Gastrocnemius medialis (tissue), 4 donors: ENCODE measurements around the gene NPS.

ENCODE experiments used
- POLR2A ChIP-seq, 2 donors: fragments of 450-650 bp; IDR thresholded peaks; one replicate each; pipeline ENCODE4 v1.6.1; 2017; ENCODE audit warnings: antibody characterized with exemption in 2 of 2, mild to moderate bottlenecking in 2 of 2, moderate library complexity in 2 of 2
- TF ChIP-seq, protein P1 (sequence below), 5 experiments: fragments of 450-650 bp in 3 of 5; fragments of 200-600 bp in 2 of 5; sonication (generic) in 2 of 5; IDR thresholded peaks in 4 of 5; conservative IDR thresholded peaks in 1 of 5; 1 replicate in 4 of 5; 2 replicates in 1 of 5; pipeline ENCODE4 v1.5.1; 2016 to 2019; ENCODE audit warnings: antibody characterized with exemption in 5 of 5, mild to moderate bottlenecking in 3 of 5, moderate library complexity in 3 of 5

DNA sequence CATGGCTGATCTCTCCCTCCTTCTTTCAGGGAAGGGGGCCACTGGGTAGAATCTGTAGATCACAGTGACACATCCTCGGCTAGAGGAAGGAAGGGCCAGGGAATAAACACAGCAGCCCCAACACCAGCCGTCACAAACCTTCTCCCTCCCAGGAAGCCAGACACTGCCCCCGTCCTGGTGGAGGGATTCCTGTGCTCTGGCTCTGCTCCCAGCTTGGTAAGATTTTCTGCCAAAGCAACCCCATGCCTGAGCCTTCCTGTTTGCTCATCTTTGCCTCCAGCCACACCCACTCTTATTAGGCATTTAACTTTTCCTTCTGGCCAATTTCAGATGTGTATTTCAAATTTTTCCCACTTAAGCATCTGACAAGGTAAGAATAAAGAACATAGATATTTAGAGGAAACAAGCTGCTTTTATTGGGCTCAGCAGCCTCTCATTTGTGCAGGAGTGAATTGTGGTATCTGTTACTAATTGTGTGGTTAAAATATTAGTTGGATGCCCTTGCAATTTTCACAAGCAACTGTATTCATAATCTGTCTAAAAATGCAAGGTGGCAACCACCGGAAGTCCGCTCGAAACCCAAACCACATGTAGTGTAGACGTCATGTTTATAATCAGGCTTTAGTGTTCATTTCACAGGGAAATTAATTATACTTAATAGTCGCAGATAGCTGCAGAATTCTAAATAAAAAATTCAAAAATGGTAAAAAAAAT is 13.2 kb upstream of the NPS start:
- TF ChIP-seq, protein P1, sequence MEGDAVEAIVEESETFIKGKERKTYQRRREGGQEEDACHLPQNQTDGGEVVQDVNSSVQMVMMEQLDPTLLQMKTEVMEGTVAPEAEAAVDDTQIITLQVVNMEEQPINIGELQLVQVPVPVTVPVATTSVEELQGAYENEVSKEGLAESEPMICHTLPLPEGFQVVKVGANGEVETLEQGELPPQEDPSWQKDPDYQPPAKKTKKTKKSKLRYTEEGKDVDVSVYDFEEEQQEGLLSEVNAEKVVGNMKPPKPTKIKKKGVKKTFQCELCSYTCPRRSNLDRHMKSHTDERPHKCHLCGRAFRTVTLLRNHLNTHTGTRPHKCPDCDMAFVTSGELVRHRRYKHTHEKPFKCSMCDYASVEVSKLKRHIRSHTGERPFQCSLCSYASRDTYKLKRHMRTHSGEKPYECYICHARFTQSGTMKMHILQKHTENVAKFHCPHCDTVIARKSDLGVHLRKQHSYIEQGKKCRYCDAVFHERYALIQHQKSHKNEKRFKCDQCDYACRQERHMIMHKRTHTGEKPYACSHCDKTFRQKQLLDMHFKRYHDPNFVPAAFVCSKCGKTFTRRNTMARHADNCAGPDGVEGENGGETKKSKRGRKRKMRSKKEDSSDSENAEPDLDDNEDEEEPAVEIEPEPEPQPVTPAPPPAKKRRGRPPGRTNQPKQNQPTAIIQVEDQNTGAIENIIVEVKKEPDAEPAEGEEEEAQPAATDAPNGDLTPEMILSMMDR (IDR thresholded peaks at IDR 0.05 in 4 of 5, conservative IDR thresholded peaks at IDR 0.05 in 1 of 5): no peak
- no peak for TF ChIP-seq POLR2A (IDR thresholded peaks at IDR 0.05)
